ENCODE data around the gene NCAPG2. TPM values are rescaled to one million over a fixed set of nuclear protein-coding genes. Genes with fewer than 3 reads are reported as not detected.

The NCAPG2 gene
- polyA plus RNA-seq, 1 donor (not counting 4 experiments of a cell fraction or from before 2014, with no cell fraction given) = 16.5 TPM

- Histone ChIP-seq H4K20me1 (ENCODE audit: control insufficient read depth, extremely low read depth, insufficient read depth, low read length) (no peaks in the 10 kb centered on the region), H3K4me1 (ENCODE audit: control insufficient read depth, extremely low read depth, insufficient read depth, low read length) (peaks cover 9% of the 10 kb centered on the region), H2AFZ (ENCODE audit: control insufficient read depth, low read length) (no peak overlapping the region), H3K4me2 (ENCODE audit: control insufficient read depth, extremely low read depth, insufficient read depth, low read depth, low read length) (no peak overlapping the region), H3K9me1 (ENCODE audit: control insufficient read depth, extremely low read depth, insufficient read depth, low read length) (no peaks in the 10 kb centered on the region), H3K4me3 (ENCODE audit: control insufficient read depth in 2 of 3, extremely low read depth in 1 of 3, insufficient read depth in 2 of 3, low read depth in 1 of 3, low read length in 3 of 3) (no peak overlapping the region), H3K79me2 (ENCODE audit: control insufficient read depth, insufficient read depth, low read length) (no peaks in the 10 kb centered on the region), H3K9me3 (ENCODE audit: control insufficient read depth, low read depth, low read length) (no peaks in the 10 kb centered on the region), H3K9ac (ENCODE audit: control insufficient read depth, extremely low read depth, insufficient read depth, low read length) (no peak overlapping the region), H3K27ac (ENCODE audit: control insufficient read depth, insufficient read depth, low read length) (no peak overlapping the region), H3K36me3 (ENCODE audit: control insufficient read depth in 2 of 2, extremely low read depth in 1 of 2, insufficient read depth in 2 of 2, low read length in 2 of 2) (peaks cover 1 to 7% of the 10 kb centered on the region in 2 experiments), H3K27me3 (ENCODE audit: control insufficient read depth, extremely low read depth, insufficient read depth, low read length) (no peaks in the 10 kb centered on the region)
- dilution Hi-C loops (cut with MboI; ENCODE audit: extremely low pct_ligation_motif_present, low sequenced_read_pairs) = no loop called here
- TF ChIP-seq CTCF (optimal IDR thresholded peaks at IDR 0.05 in 1 of 3, IDR thresholded peaks at IDR 0.05 in 1 of 3, conservative IDR thresholded peaks at IDR 0.05 in 1 of 3; ENCODE audit: extremely low read depth in 1 of 3, insufficient read depth in 2 of 3, low read length in 3 of 3) (no peak), EZH2 (IDR thresholded peaks at IDR 0.05; ENCODE audit: low read length) (no peak)
- DNase-seq (ENCODE audit: low read depth, low spot score) = no peak
- no peak for FAIRE-seq
Observed at GRCh38 chr7:158725506-158725800, 20.8 kb upstream of the NCAPG2 start.

DNA sequence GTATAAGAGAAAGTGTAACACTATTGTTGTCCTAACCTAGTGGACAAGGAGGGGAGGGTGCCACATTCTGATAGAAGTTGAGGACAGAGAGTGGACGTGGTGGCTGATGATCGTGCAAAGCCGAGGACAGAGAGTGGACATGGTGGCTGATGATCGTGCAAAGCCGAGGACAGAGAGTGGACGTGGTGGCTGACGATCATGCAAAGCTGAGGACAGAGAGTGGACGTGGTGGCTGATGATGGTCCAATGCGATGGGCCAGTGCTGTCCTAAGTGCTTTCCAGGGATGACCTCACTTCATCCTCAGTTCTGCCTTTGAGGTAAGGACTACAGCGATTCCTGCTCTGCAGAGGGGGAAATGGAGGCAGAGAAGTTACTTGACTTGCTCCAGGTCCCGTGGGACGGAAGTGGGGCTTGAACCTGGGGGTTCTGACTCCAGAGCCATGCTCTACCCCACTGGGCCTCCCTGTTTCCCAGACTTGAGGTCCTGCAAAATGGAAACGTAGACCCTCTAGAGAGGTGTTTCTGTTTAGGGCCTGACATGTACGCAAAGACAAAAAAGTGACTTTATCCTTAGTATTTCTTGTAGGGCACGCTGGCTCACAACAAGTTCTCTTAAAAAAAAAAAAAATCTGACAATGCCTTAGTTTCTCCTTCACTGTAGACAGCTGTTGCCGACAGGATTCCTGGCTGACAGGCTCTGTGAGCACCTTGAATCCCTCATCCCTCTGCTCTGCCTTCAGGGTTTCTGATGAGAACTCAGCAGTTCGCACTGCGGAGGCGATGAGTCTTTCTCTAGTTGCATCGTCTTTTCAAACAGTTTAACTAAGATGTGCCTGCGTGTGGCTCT, 20.3 kb upstream of the NCAPG2 start:
- Histone ChIP-seq H2AFZ (ENCODE audit: control insufficient read depth, low read length) (no peak overlapping the region), H3K9me1 (ENCODE audit: control insufficient read depth, extremely low read depth, insufficient read depth, low read length) (no peaks in the 10 kb centered on the region), H3K36me3 (ENCODE audit: control insufficient read depth in 2 of 2, extremely low read depth in 1 of 2, insufficient read depth in 2 of 2, low read length in 2 of 2) (peaks cover 1 to 3% of the 10 kb centered on the region in 2 experiments), H3K4me1 (ENCODE audit: control insufficient read depth, extremely low read depth, insufficient read depth, low read length) (peaks cover 9% of the 10 kb centered on the region), H3K27ac (ENCODE audit: control insufficient read depth, insufficient read depth, low read length) (no peak overlapping the region), H3K79me2 (ENCODE audit: control insufficient read depth, insufficient read depth, low read length) (no peaks in the 10 kb centered on the region), H3K9me3 (ENCODE audit: control insufficient read depth, low read depth, low read length) (no peaks in the 10 kb centered on the region), H3K4me3 (ENCODE audit: control insufficient read depth in 2 of 3, extremely low read depth in 1 of 3, insufficient read depth in 2 of 3, low read depth in 1 of 3, low read length in 3 of 3) (no peak overlapping the region), H3K27me3 (ENCODE audit: control insufficient read depth, extremely low read depth, insufficient read depth, low read length) (no peaks in the 10 kb centered on the region), H4K20me1 (ENCODE audit: control insufficient read depth, extremely low read depth, insufficient read depth, low read length) (no peaks in the 10 kb centered on the region), H3K4me2 (ENCODE audit: control insufficient read depth, extremely low read depth, insufficient read depth, low read depth, low read length) (no peak overlapping the region), H3K9ac (ENCODE audit: control insufficient read depth, extremely low read depth, insufficient read depth, low read length) (no peak overlapping the region)
- TF ChIP-seq EZH2 (IDR thresholded peaks at IDR 0.05; ENCODE audit: low read length) (no peak), CTCF (optimal IDR thresholded peaks at IDR 0.05 in 1 of 3, IDR thresholded peaks at IDR 0.05 in 1 of 3, conservative IDR thresholded peaks at IDR 0.05 in 1 of 3; ENCODE audit: extremely low read depth in 1 of 3, insufficient read depth in 2 of 3, low read length in 3 of 3) (no peak)
- dilution Hi-C loops (cut with MboI; ENCODE audit: extremely low pct_ligation_motif_present, low sequenced_read_pairs) = no loop called here
- no peak for DNase-seq (ENCODE audit: low read depth, low spot score)
- no peak for FAIRE-seq

Data from keratinocyte (primary cell).